H1 (cell line): ENCODE data around the gene LDLRAD3. TPM values are rescaled to one million over a fixed set of nuclear protein-coding genes. Genes with fewer than 3 reads are reported as not detected.

Experiments used
- ASH2L ChIP-seq: fragments of 200-600, 300-600 bp; sonication (generic); IDR thresholded peaks from one replicate; pipeline ENCODE4 v1.7.1; 2017; ENCODE audit warnings: low read length
- BCL11A ChIP-seq, 2 experiments: IDR thresholded peaks; one replicate each; pipeline ENCODE4 v1.6.1; 2011; ENCODE audit warnings: low read depth in 2 of 2, low read length in 2 of 2, mild to moderate bottlenecking in 2 of 2
- CHD7 ChIP-seq: fragments of 300-600 bp; sonication (generic); IDR thresholded peaks from 2 replicates; pipeline ENCODE4 v1.7.1; 2012; ENCODE audit warnings: low read length, moderate library complexity, mild to moderate bottlenecking, inconsistent platforms; ENCODE audit not compliant: insufficient replicate concordance
- RAD21 ChIP-seq, 2 experiments: IDR thresholded peaks in 1 of 2; conservative IDR thresholded peaks in 1 of 2; 2 replicates each; pipeline ENCODE4 v1.6.1; 2011; ENCODE audit warnings: low read depth in 2 of 2, low read length in 2 of 2, improper control_type of control experiment in 1 of 2, inconsistent platforms in 1 of 2, mild to moderate bottlenecking in 1 of 2, moderate library complexity in 1 of 2
- RNF2 ChIP-seq: fragments of 200-900, 300-1000 bp; sonication (generic); IDR thresholded peaks from 2 replicates; pipeline ENCODE4 v1.7.1; 2016; ENCODE audit warnings: borderline replicate concordance, low read depth, mild to moderate bottlenecking, antibody characterized with exemption, low read length; ENCODE audit not compliant: poor library complexity, severe bottlenecking; ENCODE audit errors: missing control alignments
- SP1 ChIP-seq: IDR thresholded peaks from 2 replicates; pipeline ENCODE4 v1.6.1; 2011; ENCODE audit warnings: low read depth, low read length
- TCF12 ChIP-seq: IDR thresholded peaks from 2 replicates; pipeline ENCODE4 v1.6.1; 2011; ENCODE audit warnings: low read depth, mild to moderate bottlenecking, low read length
- polyA plus RNA-seq, 7 experiments: library from polyadenylated mRNA; depleted of rRNA in 3 of 7; stranded (reverse) in 5 of 7; unstranded in 2 of 7; fragments of >200 nt in 5 of 7; fragments of 200-250 nt in 2 of 7; gene quantifications; 1 replicate in 5 of 7; 2 replicates in 1 of 7; 4 replicates in 1 of 7; pipeline versions ENCODE4 v1.2.1 to v1.2.3, GENCODE V29; 2011 to 2013; ENCODE audit warnings: missing spikeins in 2 of 7, mixed read lengths in 2 of 7
- total RNA-seq: library from RNA; stranded (reverse); fragmentation: NEBNext Ultra II Directional; extraction: Animal tissue kit (Norgen Biotek cat#: 25700); gene quantifications from 2 replicates; pipeline ENCODE4 v1.2.1, GENCODE V29; 2021

The LDLRAD3 gene
- total and polyA plus RNA-seq, 2 of the 8 experiments (the other 6 are each of a cell fraction or from before 2014, with no cell fraction given), result 18.6 to 22.8 TPM

DNA sequence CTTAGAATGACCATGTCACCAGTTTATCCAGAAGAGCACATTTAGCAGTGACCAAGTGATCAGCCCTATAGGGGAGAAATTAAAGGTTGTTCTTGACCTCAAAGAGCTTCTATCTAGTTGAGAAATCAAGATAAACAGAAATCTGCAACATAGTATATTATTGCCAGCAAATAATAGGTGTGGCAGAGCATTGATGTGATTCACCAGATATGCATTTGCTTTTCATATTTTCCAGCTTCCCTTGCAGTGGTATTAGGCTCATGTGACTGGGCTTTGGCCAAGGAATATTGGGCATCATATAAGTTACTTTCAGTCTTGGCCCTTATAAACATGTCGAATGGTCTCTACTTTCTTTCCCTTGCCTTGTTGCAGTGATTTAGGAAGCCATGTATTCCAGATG, 310.9 kb downstream of the LDLRAD3 start (continued):
- TF ChIP-seq CHD7 (no peak), SP1 (no peak), BCL11A (IDR thresholded peaks at IDR 0.05; ENCODE audit: low read depth in 2 of 2, low read length in 2 of 2) (no peak), RAD21 (IDR thresholded peaks at IDR 0.05 in 1 of 2, conservative IDR thresholded peaks at IDR 0.05 in 1 of 2; ENCODE audit: low read depth in 2 of 2, low read length in 2 of 2) (no peak), RNF2 (no peak), TCF12 (no peak), ASH2L (no peak)
- TF ChIP-seq, all 59 proteins: peak for 0
